ENCODE measurements around the gene ZNF511.
A peak's percentile ranks its signal among the peaks of the same experiment; 100 is the strongest.
"Not testable (repeated sequence)": the region's sequence is repeated elsewhere in the genome, so short reads cannot be mapped to it uniquely, and the experiment has no call there.

ZNF511 gene

DNA sequence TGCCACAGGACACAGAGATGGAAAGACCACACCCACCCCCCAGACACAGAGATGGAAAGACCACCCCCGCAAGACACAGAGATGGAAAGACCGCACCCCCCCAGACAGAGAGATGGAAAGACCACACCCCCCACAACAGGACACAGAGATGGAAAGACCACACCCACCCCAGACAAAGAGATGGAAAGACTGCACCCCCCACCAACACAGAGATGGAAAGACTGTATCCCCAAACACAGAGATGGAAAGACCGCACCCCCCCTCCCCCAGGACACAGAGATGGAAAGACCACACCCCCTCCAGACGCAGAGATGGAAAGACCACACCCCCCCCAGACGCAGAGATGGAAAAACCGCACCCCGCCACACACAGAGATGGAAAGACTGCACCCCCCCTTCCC lies 8.0 kb downstream of the ZNF511 start:
- DNase-seq = no peak

DNA sequence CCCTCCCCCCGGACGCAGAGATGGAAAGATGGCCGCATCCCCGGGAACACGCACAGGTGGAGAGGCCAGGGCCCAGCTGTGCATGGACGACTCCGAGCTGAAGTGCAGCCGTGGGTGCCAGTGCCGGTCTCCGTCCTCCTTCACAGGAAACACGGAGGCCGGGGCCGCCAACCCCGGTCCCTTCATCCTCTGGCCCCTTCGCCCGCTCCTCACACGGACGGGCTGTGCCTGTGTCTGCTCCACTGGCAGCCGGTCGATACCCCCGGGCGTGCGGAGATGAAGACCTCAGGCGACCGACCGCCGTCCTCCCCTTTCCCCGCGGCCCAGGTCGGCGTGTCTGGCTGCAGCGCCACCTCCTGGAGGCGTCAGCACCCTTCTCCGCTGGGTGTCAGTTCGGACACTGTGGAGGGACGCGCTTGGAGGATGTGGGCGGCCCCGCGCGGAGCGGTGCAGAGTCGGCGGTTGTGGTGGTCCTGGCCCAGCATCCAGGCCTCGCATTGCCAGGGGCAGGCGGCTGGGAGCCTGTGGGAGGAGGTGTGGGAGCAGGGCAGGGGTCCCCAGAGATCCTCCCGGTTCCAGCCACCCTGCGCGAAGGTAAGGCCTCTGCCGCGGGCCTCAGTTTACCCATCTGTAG lies 9.9 kb downstream of the ZNF511 start:
- DNase-seq = peak; percentile 29 to 63 (median 42)

DNA sequence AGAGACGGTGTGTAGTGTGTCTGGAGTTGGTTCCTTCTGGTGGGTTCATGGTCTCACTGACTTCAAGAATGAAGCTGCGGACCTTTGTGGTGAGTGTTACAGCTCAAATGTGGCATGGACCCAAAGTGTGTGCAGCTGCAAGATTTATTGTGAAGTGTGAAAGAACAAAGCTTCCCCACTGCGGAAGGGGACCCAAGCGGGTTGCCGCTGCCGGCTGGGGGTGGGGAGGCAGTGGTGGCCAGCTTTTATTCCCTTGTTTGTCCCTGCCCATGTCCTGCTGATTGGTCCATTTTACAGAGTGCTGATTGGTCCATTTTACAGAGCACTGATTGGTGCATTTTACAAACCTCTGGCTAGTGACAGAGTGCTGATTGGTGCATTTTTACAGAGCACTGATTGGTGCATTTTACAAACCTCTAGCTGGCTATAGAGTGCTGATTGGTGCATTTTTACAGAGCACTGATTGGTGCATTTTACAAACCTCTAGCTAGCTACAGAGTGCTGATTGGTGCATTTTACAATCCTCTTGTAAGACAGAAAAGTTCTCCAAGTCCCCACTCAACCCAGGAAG lies 12.2 kb downstream of the ZNF511 start:
- DNase-seq = not testable (repeated sequence)

DNA sequence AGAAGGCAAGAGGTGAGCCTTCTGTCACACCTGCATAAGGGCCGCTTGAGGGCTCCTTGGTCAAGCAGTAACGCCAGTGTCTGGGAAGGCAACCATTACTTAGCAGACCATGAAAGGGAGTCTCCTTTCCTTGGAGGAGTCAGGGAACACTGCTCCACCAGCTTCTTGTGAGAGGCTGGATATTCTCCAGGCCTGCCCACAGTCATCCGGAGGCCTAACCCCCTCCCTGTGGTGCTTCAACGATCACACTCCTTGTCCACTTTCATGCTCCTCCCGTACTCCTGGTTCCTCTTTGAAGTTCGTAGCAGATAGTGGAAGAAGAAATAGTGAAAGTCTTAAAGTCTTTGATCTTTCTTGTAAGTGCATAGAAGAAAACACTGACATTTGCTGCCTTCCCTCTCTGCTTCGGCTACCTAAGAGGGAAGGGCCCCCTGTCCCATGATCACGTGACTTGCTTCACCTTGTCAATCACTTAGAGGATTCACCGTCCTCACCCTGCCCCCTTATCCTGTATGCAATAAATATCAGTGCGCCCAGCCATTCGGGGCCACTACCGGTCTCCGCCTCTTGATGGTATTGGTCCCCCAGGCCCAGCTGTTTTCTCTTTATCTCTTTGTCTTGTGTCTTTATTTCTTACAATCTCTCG lies 13.5 kb downstream of the ZNF511 start:
- DNase-seq = not testable (repeated sequence)

DNA sequence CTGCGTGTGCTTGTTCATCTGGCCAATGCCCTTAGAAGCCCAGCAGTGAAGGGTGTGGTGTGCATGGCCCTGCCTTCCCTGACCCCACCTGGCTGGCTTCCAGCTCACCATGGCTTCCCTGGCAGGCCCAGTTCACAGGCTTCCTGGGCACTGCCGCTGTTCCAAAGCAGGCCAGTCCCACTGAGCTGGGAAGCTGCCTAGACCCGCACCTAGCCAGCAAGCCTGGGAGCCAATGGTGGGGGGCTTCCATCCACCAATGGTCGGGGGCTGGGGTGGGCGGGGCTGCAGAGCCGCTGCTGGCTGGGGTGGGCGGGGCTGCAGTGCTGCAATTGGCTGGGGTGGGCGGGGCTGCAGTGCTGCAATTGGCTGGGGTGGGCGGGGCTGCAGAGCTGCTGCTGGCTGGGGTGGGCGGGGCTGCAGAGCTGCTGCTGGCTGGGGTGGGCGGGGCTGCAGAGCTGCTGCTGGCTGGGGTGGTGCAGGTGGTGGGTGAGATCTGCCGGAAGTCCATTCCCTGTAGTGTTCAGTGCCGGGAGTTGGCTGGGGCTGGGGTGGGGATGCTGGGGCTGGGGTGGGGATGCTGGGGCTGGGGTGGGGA lies 15.6 kb downstream of the ZNF511 start:
- DNase-seq = peak in 2 of 4 experiments; percentile 38 to 60

DNA sequence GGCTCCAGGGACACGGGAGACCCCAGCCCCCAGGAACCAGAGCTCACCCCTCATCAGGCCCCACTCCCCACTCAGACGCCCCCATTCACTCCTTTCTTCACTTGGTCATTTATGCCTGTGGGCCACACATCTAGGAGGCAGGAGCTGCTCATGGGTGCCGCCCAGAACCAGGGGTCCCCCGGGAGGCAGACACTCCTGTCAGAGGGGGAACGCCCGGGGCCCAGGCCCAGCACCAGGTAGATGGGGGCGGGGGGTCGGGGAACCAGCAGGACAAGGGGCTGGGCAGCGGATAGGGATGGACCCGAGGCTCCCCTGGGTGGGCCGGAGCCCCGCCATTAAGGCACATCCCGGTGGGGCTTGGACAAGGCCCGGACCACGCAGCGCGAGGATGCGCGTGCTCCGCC lies 16.1 kb downstream of the ZNF511 start:
- DNase-seq = no peak

DNA sequence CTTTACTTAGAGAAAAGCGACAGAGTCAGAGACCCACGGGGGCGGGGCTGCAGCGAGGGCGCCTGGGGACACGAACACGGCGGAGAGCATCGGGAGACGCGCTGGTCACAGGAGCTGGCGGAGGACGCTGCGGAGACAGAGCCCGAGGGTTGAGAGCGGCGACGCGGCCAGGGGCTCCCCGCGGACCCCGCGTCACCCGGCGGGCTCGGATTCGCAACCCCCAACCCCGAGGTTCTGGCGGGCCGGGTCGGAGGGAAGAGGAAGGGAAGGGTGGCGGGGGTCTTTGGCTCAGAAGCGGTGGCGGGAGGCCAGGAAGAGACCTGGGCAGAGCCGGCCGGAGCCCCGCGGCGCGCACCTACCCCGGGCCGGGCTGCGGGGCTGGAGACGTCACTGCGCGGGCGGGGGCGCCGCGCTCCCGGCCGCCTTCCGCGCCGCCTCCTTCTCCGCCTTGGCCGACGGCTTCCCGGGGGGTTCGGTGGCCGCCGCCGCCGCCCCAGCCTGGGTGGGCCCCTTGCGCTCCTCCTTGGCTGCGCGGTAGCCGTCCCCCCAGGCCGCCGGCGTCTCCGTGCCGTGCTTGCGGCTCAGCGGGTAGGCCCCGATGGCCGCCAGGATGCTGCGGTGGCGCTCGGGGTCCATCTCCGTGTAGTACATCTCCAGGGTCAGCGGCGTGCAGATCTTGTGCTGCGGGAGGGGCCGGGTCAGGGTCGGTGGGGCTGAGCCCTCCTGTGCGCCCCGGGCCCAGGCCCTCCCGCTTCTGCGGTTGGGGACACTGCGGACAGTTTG lies 16.9 kb downstream of the ZNF511 start:
- DNase-seq = peak in 2 of 4 experiments; percentile 11 to 19

DNA sequence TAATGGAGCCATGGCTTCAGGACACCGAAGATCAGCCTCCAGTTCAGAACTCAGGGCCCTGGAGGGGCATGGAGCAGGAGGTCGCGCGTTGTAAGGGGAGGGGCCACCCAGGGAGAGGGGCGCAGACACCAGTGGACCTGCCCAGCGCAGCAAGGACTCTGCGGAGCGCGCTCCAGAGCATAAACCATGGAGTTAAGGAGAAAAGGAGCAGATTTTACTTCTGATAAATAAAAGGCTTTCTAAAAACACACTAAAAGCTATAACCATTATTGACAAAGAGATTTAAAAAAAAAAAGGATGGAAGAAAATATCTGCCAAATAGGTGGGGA lies 17.5 kb downstream of the ZNF511 start:
- DNase-seq = no peak

DNA sequence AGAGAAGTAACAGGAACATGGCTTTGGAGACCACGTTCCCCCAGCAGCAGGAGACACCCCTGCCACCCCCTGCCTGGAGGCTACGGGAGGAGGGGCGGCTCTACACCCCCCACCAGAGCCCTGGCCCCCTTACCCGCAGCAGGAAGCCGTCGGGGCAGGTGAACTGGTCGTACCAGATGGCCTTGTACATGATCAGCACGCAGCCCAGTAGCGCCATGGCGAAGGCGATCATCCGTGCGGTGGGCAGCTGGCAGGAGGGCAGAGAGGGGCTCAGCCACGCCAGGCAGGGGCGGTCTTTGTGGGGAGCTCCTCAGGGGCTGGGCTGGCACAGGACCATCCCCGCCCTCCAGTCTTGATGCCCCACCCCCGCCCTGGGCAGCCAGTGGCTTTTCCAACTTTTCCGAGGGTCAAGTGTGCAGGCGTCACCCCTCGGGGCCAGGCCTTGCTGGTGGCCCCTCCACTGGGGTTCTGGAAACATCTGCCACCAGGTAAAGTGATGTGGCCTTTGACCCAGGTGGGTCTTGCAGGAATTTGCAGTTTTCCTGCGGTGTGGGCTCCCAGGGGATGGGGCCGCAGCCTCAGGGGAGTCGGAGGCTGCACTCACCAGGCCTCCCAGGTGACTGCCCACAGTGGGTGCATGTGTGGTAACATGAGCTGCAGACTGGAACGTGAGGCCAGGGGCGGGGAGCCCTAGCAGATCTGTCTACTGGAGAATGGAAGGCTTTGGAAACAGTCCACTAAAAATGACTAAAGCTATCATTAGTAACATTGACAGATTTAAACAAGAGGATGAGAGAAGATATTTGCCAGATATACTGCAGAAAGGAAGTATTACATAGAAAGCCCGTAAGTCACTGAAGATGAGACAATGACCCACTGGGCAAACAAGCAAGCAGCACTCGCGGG lies 18.3 kb downstream of the ZNF511 start:
- DNase-seq = no peak

DNA sequence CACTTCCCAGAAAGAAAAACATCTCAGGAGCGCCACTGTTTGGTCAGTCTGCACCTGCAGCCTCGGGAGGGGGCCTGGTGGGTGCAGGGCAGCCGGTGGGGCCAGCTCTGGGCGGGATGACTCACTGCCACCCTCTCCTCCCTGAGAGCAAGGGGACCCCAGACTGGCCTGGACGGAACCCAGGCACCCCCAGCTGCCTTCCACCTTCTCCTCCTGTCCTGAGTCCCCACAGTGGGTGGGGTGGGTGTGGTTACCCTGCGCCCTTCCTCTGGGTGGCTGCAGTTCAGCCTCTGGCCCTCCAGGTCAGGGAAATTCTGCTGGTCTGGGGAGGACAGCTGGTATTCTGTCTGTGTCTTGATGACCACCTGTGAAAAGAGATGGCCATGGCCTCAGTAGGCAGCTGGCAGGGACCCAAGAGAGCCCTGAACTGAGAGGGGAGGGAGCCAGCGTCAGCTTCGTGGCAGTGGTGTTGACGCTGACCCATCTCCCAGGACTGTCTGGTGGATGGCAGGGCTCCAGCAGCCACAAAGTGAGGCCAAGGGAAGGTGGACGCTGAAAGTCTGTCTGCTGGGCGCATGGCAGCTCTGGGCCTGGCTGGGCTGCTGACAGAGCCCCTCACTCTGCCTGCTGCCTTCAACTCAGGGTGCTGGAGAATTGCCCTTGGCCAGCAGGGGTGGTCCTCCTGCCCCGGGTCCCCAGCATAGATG lies 19.1 kb downstream of the ZNF511 start:
- DNase-seq = no peak

DNA sequence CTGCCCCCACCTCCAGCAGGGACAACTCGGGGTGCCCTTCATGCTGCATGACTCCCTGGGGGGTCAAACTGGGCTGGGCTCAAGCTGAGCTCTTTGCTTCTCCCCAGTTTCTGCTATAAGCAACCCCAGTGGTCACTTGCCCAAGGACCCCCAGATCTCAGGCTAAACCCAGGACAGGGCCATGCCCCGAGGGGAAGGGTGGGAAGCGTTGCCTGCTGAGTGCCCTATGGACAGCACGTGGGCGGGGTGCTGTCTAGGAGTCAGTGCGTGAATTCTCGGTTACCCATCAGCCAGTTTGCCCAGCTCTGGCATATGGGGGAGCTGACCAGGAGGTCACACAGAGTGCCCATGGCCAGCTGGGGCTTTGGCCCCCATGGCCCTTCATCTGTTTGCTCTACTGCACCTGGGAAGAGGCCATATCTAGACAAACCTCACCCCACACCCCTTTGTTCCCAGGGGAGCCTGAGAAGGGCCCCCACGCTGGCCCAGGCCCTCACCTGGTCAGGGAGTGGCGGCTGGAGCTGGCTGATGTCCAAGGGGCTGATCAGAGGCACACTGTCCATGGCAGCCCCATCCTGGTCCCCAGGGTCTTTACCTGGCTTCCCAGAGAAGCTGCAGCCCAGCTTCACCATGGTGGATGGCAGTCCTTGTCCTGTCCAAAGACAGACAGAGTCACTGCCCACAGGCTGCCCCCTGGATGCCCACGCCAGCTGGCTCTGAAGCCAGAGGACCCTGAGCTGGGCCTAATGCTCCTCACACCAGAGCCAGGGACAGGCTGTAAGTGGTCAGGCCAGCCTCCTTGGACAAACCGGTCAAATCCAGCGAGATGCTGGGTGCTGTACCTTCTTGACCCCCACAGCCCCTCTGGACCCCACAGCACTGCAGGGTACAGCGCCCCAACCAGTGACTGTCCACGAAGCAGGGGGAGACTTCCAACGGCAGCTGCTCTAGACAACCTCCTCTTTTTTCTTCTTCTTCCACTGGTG lies 19.9 kb downstream of the ZNF511 start:
- DNase-seq = no peak

DNA sequence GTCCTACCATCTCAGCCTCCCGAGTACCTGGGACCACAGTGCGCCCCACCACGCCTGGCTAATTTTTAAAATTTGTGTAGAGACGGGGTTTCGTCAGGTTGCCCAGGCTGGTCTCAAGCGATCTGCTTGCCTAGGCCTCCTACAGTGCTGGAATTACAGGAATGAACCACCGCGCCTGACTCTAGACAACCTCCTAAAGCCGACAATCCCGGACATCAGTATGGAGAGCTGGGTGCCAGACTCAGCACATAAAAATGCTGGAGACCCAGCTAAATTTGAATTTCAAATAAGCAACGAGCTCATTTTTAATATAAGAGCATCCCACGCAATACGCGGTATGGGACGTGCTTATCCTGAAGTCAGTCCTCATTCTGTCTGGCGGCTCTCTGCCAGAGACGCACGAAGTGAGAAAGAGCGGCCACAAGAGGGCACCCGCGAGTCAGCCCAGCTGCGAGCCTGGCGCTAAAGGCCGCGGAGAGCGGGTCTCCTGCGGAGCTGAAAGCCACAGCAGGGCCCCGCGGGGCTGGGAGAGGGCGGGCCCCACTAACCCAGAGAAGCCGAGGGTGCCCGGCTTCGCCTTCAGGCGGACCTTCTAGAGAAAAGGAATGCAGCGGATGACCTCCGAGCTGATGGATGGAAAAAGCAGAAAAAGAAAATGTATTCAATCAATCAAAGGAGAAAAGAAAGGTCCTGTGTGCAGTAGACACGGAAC lies 20.9 kb downstream of the ZNF511 start:
- DNase-seq = peak; percentile 74 to 87 (median 84)

DNA sequence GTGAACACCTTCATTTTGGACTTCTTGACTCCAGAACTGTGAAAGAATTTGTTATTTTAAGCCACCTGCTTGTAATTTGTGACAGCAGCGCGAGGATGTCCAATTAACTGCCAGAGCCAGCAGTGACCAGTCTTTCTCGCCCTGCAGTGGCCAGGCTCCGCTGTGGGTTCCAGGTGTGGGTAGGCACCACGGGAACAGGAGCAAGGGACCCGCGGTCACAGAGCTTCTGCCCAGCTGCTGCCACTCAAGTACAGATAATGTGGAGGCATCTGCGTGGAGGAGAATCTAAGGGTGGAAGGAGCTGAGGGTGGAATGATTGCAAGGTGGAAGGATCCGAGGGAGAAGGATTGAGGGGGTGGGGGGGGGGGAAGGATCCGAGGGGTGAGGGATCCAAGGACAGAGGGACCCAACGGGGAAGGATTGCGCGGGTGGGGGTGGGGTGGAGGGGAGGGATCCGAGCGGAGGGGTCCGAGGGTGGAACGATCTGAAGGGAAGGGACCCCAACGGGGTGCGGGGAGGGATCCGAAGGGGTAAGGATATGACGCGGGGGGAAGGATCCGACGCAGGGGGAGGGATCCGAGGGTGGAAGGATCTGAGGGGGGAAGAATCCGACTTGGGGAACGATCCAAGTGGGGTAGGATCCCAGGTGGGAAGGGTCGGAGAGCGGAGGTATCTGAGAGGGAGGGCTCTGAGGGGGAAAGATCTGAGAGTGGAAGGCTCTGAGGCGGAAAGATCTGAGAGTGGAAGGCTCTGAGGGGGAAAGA lies 24.4 kb downstream of the ZNF511 start:
- no peak for DNase-seq

DNA sequence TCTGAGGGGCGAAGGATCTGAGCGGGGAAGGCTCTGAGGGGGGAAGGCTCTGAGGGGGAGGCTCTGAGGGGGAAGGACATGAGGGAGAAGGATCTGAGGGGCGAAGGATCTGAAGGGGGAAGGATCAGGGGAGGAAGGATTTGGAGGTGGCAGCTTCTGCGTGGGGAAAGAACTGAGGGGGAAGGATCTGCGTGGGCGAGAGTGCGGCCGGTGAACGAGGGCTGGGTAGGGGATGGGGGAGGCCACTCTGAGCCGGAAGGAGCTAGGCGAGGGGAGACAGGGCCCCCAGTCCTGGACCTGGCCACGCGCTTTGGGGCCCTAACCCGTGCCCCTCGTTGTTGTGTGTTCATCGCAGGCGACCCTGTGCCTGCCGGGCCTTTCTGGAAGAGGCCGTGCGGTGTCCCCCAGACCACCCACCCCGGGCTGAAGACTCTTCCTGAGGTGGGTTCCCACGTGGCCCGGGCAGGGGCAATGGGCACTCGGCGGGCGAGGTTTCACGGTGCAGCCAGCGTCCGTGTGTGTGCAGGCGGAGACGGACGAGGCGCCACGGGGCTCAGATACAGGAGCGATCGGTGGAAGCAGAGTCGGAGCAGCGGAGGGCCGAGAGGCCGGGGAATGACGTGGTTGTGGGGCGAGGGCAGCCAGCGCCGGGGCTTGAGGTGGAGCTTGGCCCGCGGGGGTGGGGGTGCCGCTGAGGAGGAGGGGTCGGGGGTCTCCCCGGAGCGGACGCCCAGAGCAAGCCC lies 26.0 kb downstream of the ZNF511 start:
- no peak for DNase-seq

DNA sequence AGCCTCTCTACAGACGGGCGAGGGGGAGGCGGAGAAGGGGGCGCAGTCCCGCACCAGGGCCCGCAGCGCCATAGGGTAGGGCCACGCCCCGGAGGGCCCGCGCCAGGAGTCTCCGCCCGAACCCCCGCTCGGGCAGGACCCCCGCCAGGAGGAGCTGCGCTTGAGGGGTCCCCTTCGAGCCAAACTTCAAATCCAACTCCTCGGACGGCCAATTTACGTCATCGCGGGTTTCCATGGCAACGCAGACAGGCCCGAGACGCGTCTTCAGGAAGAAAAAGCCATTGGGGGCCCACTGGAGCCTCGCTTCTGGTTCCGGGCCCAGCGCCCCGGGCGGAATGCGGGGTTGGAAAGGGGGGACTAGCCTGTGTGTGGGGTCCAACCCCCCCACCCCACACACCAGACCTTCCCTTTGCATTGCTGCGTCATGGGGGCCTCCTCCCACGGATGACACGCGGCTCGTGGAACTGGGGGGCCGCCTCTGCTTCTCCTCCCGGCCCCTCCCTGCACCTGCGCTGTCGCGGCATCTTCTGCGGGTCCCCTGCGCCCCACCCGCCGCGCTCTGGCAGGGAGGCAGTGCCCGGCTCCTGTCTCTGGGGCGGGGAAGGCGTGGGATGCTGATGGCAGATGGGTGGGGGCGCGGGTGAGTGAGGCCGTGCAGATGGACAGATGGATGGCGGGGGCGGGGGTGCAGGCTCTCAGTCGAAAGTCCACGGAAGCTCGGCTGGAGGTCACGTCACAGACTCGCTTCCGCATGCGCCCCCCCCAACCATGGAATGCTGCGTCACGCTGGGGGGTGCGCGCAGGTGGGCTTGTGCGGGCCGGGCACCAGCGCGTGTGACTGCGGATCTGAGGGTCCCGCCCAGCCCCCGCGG lies 26.8 kb downstream of the ZNF511 start:
- DNase-seq = peak in 3 of 4 experiments; percentile 41 to 73 (median 68)

DNA sequence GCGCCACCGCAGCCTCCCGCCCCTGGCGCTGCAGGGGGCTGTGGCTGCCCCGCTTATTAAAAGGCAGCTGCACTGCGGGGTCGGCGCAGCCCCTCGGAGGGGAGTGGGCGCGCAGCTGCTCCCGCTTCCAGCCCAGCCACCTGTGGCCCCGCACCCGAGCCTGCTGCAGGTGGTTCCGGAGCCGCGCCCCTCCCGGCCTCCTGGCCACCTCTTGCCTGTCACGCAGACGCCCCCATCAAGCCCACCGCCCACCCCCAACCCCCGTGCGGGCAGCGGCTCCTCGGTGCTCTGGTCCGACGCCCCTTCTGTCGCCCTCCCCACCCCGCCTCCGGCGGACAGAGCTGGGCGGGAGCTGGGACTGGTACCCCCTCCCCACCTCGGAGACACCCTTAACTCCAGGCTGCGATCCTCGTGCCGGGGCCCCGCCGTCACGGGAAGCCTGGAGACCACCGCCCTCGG lies 27.4 kb downstream of the ZNF511 start:
- DNase-seq = no peak

All from activated naive CD4-positive, alpha-beta T cell (primary cell).